ENCODE data around the gene DNAJB13.
"Not testable (repeated sequence)": the region's sequence is repeated elsewhere in the genome, so short reads cannot be mapped to it uniquely, and the experiment has no call there.

The DNAJB13 gene

GRCh38 chr11:73977856-73978519, 27.2 kb downstream of the DNAJB13 start:
- no peak for DNase-seq (ENCODE audit: low read depth)

- DNase-seq (ENCODE audit: low read depth): peak; percentile 50
Observed at GRCh38 chr11:73978576-73979086, 27.8 kb downstream of the DNAJB13 start.

DNA sequence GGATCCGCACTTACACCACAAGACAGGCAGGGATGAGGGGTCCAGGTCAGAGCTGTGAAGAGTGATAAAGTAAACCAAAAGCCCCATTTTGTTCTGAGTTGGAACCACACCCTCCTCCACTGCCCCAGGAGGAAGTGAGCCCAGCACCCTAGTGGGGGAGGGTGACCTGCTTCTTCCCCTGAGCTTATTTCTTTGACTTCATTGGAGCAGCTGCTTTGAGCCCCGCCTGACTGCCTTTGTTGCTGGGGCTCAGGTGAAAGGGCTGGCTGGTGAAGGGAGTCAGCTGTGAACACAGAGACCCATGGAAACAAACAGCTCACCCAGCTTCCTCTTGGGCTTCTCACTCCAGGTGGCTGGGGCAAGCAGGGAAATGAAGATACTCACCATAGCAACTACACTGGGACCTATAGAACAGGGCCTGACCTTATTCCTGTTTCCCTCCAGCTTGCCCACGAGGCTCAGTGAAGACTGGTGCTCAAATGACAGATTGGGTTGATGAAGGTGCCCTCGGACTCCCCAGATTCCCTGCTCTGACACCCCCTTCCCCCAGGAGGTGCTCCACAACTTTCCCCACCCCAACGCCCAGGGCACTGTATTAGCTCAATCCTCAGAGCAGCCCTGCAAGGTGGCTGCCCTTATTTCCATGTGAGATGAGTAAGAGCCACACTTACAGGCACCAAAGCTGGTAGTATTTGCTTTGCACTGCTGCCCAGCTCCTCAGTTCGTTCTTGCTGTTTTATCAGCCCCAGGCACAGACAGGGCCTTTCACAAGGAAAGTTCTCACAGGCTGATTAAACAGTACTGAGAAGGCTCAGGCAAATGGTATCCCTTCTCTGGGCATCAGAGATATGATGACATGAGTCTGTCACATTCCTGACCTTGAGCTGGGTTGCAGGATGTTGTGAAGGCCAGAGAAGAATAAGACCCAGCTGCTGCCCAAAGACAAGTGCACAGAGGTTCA, 29.5 kb downstream of the DNAJB13 start:
- DNase-seq (ENCODE audit: low read depth): peak; percentile 52

GRCh38 chr11:73981051-73981805, 30.4 kb downstream of the DNAJB13 start:
- DNase-seq (ENCODE audit: low read depth): no peak

GRCh38 chr11:73982595-73982989, 31.8 kb downstream of the DNAJB13 start, which contains the start of gene UCP2:
UCP2 (minus strand) TSS chr11:73982843; CDS start chr11:73978378, 4,465 bp downstream.
- DNase-seq (ENCODE audit: low read depth): peak; percentile 87

- DNase-seq (ENCODE audit: low read depth): peak; percentile 91
Observed at GRCh38 chr11:73982990-73983740, 32.3 kb downstream of the DNAJB13 start.

GRCh38 chr11:73983741-73984538, 33.1 kb downstream of the DNAJB13 start:
- no peak for DNase-seq (ENCODE audit: low read depth)

GRCh38 chr11:73985661-73986060, 34.8 kb downstream of the DNAJB13 start:
- not testable (repeated sequence) for DNase-seq (ENCODE audit: low read depth)

DNA sequence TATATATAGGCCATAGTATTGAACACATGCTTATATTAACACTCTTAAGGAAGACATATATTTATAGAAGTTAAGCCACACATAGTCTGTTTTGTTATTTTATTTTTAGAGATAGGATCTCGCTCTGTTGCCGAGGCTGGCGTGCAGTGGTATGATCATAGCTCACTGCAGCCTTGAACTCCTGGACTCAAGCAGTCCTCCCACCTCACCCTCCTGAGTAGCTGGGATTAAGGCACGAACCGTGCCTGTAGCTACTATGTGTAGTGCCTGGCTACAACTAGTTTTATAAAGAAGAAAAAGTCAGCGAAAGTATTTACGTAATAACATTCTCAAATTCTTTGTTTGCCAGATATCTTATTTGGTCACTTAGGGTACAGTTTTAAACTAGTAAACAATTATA, 37.4 kb downstream of the DNAJB13 start:
- no peak for DNase-seq (ENCODE audit: low read depth)

DNA sequence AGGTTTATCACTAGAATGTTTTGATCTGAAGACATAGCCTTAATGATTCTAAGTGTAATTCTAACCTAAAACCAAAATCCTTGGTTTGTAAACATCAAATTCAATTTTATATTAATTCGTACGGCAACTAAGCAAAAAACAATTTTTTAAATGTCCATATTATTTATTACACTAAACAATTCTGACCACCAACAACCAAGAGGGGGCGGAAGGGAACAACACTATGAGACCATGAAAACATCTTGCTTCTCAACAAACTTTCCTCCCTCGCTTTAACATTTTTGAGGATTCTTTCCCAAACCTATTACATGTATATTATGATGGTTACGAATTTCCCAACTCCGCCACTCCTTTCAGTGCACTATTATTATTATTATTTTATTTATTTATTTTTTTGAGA, 38.3 kb downstream of the DNAJB13 start:
- peak; percentile 21 for DNase-seq (ENCODE audit: low read depth)

DNA sequence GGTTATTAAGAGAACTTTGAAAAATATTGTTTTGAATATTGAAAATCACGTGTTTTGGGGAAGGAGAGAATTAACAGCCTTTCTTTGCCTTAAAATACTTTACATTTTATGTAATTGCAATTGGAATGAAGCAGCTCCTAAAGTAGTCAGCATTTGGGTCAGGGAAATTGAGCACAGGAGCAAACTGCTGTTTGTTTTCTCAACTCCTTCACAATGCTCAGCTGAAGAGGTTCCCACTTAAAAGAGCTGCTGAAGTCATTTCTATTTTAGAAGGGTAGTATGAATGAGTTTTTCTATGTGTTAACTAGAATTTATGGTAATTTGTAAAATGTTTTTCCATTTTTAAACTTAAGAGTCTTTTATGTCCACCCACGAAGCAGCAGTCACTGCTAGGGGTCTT, 39.9 kb downstream of the DNAJB13 start:
- DNase-seq (ENCODE audit: low read depth): no peak

DNA sequence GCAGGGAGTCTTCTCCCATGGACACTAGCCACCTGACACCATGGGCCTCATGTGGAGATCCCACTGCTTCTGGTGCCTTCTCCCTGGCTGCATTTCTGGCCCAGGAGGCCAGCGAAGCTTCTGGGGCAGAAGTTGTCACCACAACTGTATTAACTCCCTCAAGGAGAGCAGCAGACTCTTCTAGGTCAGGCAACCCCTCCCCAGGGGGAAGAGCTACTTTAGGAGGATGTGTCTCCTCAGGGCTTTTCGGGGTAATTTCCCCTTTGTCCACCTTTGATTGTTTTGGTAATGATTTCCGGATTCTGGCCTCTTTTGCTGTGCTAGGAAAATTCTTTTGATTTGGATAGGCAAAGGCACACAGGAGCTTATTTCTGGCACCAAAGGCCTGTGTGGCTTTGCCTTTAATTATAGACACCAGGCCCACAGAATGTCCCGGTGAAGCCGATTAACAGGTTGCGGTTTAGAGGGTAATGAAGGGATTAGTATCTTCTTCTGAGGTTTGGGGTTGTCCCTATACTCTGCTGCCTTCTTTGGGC, 40.7 kb downstream of the DNAJB13 start:
- DNase-seq (ENCODE audit: low read depth): no peak

DNA sequence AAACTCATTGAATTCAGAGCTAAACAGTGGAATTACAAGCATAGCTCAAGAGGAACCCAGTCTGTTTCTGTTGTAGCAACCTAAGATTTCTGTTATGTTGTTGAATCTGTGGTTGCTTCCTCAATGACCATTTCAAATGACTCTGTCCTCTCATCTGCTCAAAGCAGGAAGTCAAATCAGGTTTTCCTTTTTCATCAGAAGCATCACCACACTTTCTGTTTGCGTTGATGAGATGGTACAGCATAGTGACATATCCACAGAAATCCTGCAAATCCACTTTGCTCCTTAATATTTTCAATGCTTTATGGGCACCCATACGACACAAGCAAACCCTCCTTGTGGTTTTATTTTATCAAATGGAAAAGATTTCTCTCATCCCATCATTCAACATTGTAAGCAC, 44.4 kb downstream of the DNAJB13 start:
- DNase-seq (ENCODE audit: low read depth): peak; percentile 26

DNA sequence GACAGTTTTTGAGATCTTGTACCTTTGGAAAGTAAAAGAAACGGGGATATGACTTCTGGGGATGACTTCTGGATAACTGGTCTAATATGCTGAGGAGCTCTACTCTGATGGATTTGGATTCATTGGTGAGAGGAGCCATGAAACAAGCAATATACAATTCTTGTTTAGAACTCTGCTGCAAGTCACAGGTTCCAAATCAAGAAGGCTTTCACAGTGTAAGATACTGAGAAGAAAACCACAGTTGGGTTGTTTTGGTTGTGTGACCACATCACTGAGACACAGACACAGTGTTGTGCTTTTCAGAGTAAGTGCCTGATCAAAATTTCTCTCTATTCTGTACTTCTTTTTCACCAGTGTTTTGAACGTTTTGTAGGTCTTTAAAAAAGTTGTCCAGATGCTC, 44.9 kb downstream of the DNAJB13 start:
- no peak for DNase-seq (ENCODE audit: low read depth)

DNA sequence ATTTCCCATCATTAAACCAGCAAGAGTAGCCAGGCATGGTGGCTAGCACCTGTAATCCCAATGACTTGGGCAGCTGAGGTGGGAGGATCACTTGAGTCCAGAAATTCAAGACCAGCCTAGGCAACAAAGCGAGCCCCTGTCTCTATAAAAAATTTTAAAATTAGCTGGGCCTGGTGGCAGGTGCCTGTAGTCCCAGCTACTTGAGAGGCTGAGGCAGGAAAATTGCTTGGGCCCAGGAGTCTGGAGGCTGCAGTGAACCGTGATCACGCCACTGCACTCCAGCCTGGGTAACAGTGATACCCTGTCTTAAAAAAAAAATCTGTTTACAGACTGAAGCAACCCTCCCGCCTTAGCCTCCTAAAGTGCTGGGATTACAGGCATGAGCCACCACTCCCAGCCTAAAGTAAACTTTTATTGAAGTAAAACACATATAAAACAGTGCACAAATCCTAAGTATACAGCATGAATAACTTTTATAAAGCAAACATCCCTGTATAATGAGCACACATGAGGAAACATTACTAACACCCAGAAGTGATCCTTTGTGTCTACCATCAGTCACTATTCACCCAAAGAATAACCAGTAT, 45.4 kb downstream of the DNAJB13 start:
- DNase-seq (ENCODE audit: low read depth): no peak

GRCh38 chr11:73997120-73997770, 46.4 kb downstream of the DNAJB13 start:
- no peak for DNase-seq (ENCODE audit: low read depth)

- no peak for DNase-seq (ENCODE audit: low read depth)
Observed at GRCh38 chr11:73998846-73999575, 48.2 kb downstream of the DNAJB13 start.

DNA sequence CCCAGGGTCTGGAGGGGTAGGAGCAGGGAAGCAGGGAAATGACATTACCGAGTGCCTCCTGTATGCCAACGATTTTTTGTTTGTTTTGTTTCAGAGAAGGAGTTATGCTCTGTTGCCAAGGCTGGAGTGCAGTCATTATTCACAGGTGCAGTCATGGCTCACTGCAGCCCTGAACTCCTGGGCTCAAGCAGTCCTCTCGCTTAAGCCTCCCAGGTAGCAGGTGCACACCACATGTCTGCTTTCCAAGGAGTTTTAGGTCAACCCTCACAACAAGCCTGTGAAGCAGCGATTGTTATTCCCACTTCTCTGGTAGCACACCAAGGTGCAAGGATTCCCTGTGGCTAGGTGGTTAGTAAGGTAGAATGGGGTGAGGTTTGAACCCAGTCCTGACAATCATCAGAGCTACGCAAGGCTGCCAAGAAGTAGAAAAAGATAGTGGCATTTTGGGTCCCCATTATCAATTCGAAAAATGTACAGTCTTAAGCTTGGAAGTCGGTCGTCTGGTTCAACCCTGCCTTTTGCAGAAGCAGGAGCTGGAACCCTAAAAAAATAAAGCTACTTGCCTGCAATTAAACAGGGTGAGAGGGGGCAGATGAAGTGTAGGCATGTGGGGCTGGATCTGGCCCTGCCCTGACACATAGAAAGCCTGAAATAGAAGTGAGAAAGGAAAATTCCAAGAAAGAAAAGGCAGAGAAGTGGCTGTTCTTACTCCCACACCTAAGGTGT, 48.9 kb downstream of the DNAJB13 start:
- DNase-seq (ENCODE audit: low read depth): no peak

Data from EH (cell line).